Measurements from ENCODE around the gene IL1RAPL1.

IL1RAPL1 gene

DNA sequence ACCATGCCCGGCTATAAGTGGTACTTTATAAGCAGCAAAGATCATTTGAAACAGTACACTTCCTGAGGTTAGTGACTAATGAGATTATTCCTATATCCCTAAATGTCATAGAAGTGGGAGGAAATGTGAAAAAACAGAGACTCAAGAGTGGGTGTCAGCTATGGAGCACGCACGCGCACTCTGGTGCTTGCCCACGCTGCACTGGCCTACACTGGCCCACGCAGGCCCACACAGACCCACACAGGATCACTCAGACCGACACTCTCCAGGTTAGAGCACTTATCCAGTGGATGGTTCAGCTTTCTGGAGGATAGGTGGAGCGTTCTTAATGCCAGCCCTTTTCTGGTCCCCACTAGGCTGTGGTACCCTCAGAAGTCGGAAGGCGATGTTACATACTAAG is 78.5 kb downstream of the IL1RAPL1 start:
- TF ChIP-seq, protein P1, sequence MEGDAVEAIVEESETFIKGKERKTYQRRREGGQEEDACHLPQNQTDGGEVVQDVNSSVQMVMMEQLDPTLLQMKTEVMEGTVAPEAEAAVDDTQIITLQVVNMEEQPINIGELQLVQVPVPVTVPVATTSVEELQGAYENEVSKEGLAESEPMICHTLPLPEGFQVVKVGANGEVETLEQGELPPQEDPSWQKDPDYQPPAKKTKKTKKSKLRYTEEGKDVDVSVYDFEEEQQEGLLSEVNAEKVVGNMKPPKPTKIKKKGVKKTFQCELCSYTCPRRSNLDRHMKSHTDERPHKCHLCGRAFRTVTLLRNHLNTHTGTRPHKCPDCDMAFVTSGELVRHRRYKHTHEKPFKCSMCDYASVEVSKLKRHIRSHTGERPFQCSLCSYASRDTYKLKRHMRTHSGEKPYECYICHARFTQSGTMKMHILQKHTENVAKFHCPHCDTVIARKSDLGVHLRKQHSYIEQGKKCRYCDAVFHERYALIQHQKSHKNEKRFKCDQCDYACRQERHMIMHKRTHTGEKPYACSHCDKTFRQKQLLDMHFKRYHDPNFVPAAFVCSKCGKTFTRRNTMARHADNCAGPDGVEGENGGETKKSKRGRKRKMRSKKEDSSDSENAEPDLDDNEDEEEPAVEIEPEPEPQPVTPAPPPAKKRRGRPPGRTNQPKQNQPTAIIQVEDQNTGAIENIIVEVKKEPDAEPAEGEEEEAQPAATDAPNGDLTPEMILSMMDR (IDR thresholded peaks at IDR 0.05; ENCODE audit: low read depth, low read length), result no peak
- TF ChIP-seq, protein P2, sequence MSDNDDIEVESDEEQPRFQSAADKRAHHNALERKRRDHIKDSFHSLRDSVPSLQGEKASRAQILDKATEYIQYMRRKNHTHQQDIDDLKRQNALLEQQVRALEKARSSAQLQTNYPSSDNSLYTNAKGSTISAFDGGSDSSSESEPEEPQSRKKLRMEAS (IDR thresholded peaks at IDR 0.05; ENCODE audit: low read depth, low read length), result no peak
- no peak for TF ChIP-seq POLR2A (IDR thresholded peaks at IDR 0.05; ENCODE audit: extremely low read depth, insufficient read length)
- TF ChIP-seq MYC (IDR thresholded peaks at IDR 0.05; ENCODE audit: low read depth, low read length), result no peak
- no peak for DNase-seq (ENCODE audit: low read depth)
- no peak overlapping the region for H3K4me3 ChIP-seq (ENCODE audit: low read depth, low read length)

DNA sequence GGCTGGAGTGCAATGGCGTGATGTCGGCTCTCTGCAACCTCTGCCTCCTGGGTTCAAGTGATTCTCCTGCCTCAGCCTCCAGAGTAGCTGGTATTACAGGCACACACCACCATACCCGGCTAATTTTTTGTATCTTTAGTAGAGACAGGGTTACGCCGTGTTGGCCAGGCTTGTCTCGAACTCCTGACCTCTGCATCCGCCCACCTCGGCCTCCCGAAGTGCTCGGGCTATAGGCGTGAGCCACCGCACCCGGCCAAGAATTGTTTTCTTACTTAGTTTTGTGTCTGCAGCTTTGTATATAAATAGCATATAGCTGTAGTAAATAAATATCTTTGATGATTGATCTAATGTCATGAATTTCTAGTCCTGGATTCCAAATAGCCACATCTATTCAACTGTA is 81.1 kb downstream of the IL1RAPL1 start:
- no peak for DNase-seq (ENCODE audit: low read depth)
- H3K4me3 ChIP-seq (ENCODE audit: low read depth, low read length), result no peak overlapping the region
- TF ChIP-seq, protein P1 (IDR thresholded peaks at IDR 0.05; ENCODE audit: low read depth, low read length), result no peak
- TF ChIP-seq, protein P2 (IDR thresholded peaks at IDR 0.05; ENCODE audit: low read depth, low read length), result no peak
- no peak for TF ChIP-seq POLR2A (IDR thresholded peaks at IDR 0.05; ENCODE audit: extremely low read depth, insufficient read length)
- TF ChIP-seq MYC (IDR thresholded peaks at IDR 0.05; ENCODE audit: low read depth, low read length), result no peak

DNA sequence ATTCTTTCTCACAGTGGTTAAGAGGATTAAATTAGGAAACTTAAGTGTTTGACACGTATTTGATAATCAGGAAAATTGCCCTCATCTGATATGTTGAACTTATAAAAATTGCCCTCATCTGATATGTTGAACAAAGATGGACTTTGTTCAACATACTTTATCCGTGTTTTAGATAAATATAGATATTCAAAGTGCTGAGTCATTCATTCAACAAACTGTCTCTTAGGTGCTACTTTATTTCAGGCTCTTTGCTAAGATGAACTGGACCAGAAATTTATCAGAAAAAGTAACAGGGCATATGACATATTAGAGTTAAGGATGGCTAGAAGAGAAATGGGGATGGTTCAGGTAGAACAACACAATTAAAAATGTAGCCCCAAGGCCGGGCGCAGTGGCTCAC is 81.7 kb downstream of the IL1RAPL1 start:
- TF ChIP-seq MYC (IDR thresholded peaks at IDR 0.05; ENCODE audit: low read depth, low read length), result no peak
- no peak for TF ChIP-seq POLR2A (IDR thresholded peaks at IDR 0.05; ENCODE audit: extremely low read depth, insufficient read length)
- TF ChIP-seq, protein P1 (IDR thresholded peaks at IDR 0.05; ENCODE audit: low read depth, low read length), result no peak
- TF ChIP-seq, protein P2 (IDR thresholded peaks at IDR 0.05; ENCODE audit: low read depth, low read length), result no peak
- no peak for DNase-seq (ENCODE audit: low read depth)
- H3K4me3 ChIP-seq (ENCODE audit: low read depth, low read length), result no peak overlapping the region

DNA sequence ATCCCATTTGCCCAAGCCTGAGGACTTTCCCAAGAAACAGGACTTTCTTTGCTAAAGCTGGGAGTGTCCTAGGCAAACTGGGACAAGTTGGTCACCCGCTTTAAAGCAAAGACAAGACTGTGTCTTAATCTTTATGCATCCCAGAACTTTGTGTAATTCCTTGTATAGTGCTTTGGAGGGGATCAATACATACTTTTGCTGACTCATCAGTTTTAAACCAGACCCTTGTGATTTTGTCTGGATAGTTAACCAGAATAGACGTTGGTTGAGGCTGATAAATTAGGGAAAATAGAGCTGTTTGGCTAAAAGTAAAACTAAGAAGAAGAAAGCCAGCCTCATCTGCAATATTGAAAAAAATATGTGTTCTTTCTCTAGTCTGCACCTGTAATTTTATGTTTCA is 82.8 kb downstream of the IL1RAPL1 start:
- no peak for DNase-seq (ENCODE audit: low read depth)
- H3K4me3 ChIP-seq (ENCODE audit: low read depth, low read length), result no peak overlapping the region
- TF ChIP-seq POLR2A (IDR thresholded peaks at IDR 0.05; ENCODE audit: extremely low read depth, insufficient read length), result no peak
- TF ChIP-seq, protein P1 (IDR thresholded peaks at IDR 0.05; ENCODE audit: low read depth, low read length), result no peak
- no peak for TF ChIP-seq MYC (IDR thresholded peaks at IDR 0.05; ENCODE audit: low read depth, low read length)
- TF ChIP-seq, protein P2 (IDR thresholded peaks at IDR 0.05; ENCODE audit: low read depth, low read length), result no peak

DNA sequence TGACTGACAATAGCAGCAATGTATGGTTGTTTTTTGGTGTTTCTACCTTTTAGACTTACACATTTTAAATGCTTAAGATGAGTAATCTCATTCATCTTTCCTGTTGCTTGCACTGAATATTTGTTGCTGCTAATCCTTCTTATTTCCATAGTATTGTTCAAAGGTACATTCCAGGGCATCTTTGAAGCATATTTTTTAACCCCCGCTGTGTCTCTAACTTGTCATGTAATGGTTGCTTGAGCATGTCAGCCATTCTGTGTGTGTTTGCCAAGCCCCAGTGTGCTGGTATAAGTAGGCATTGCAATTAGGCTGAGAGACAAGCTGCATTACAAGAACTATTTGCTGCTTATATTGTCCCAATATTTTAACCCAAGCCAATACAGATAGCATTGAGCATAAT is 87.9 kb downstream of the IL1RAPL1 start:
- TF ChIP-seq, protein P2 (IDR thresholded peaks at IDR 0.05; ENCODE audit: low read depth, low read length), result no peak
- TF ChIP-seq, protein P1 (IDR thresholded peaks at IDR 0.05; ENCODE audit: low read depth, low read length), result no peak
- TF ChIP-seq POLR2A (IDR thresholded peaks at IDR 0.05; ENCODE audit: extremely low read depth, insufficient read length), result no peak
- no peak for TF ChIP-seq MYC (IDR thresholded peaks at IDR 0.05; ENCODE audit: low read depth, low read length)
- DNase-seq (ENCODE audit: low read depth), result no peak
- no peak overlapping the region for H3K4me3 ChIP-seq (ENCODE audit: low read depth, low read length)

DNA sequence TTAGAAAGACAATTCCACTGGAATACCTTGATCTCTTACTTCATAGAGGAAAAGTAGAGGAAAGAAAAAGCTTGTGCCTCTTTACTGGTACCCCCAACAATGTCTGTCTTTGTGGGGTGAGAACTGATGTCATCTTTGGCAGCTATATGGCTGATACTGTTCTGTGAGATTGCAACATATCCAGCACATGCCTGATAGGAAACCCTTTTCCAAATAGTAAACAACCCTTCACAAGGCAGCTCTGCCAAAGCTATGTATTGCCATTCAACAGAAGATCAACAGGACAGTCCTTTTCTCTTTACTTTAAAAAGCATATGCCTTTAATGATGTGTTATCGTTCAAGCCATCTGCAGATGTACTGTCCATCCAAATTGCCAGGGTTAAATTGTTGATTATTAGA is 105.9 kb downstream of the IL1RAPL1 start:
- DNase-seq (ENCODE audit: low read depth), result no peak
- TF ChIP-seq MYC (IDR thresholded peaks at IDR 0.05; ENCODE audit: low read depth, low read length) (no peak), POLR2A (IDR thresholded peaks at IDR 0.05; ENCODE audit: extremely low read depth, insufficient read length) (no peak)
- TF ChIP-seq, protein P1 (IDR thresholded peaks at IDR 0.05; ENCODE audit: low read depth, low read length), result no peak
- TF ChIP-seq, protein P2 (IDR thresholded peaks at IDR 0.05; ENCODE audit: low read depth, low read length), result no peak
- H3K4me3 ChIP-seq (ENCODE audit: low read depth, low read length), result no peak overlapping the region

All from NB4 (cell line).